ENCODE data around the gene PSMA7. TPM values are rescaled to one million over a fixed set of nuclear protein-coding genes. Genes with fewer than 3 reads are reported as not detected.
A peak's percentile ranks its signal among the peaks of the same experiment; 100 is the strongest.

The PSMA7 gene
- total RNA-seq, 2 experiments from 2014 or later: 333 to 352 TPM

DNA sequence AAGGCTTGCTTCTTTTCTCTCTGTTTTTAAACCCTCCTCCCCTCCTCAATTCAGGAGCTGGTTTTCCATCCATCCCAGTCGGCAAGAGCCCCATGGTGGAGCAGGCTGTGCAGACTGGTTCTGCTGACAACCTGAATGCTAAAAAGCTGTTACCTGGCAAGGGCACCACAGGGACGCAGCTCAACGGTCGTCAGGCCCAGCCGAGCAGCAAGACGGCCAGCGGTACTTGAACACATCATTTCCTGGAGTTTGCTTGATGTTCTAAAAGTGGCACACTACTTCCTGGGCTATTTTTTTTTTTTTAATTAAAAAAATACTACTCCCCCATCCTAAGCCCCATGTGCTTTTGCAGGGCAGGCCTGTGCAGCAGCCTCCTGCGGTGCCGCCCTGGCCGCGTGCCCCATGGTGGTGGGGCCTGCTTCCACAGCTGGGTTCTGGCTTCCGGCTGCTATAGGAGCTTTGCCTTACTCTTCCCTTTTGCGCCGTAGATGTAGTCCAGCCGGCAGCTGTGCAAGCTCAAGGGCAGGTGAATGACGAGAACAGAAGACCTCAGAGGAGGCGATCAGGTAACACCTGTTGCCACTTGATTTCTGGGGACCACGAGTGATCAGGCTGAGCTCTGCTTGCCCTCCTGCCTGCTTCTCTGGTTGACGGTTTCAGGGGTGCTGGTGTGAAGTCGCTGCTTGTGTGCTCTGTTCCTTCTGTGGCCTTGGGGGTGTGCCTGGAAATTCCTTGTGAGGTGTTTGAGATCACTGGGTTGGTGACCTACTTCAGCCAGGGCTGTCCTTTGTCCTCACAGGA lies 13.3 kb downstream of the PSMA7 start:
- peak overlapping the region; percentile 20 for H3K27ac Mint-ChIP-seq
- H3K4me3 Mint-ChIP-seq: no peak overlapping the region
- H3K4me1 Mint-ChIP-seq (ENCODE audit: low read depth): peaks cover 29% of the 10 kb centered on the region
- ATAC-seq: no peak
- H3K36me3 Mint-ChIP-seq (ENCODE audit: low read depth): peaks cover 85% of the 10 kb centered on the region
- ChIA-PET POLR2A (interaction anchor here (0.7 to 1.9 kb wide), 2 partner anchors 12 to 64 kb away, joined by 4 to 7 read pairs; partner anchors contain the start of gene TAF4), CTCF (interaction anchor here (0.9 kb wide), 1 partner anchor 118 kb away, joined by 5 read pairs; no protein-coding TSS in a partner anchor)
- H3K27me3 Mint-ChIP-seq (ENCODE audit: low read depth): no peaks in the 10 kb centered on the region
- H3K9me3 Mint-ChIP-seq (ENCODE audit: insufficient read depth): no peaks in the 10 kb centered on the region
- no peak for DNase-seq

- H3K4me1 Mint-ChIP-seq (ENCODE audit: low read depth): peaks cover 37% of the 10 kb centered on the region
- peak overlapping the region; percentile 30 for H3K27ac Mint-ChIP-seq
These were observed 14.7 kb downstream of the PSMA7 start for GRCh38 chr20:62128502-62128901.

DNA sequence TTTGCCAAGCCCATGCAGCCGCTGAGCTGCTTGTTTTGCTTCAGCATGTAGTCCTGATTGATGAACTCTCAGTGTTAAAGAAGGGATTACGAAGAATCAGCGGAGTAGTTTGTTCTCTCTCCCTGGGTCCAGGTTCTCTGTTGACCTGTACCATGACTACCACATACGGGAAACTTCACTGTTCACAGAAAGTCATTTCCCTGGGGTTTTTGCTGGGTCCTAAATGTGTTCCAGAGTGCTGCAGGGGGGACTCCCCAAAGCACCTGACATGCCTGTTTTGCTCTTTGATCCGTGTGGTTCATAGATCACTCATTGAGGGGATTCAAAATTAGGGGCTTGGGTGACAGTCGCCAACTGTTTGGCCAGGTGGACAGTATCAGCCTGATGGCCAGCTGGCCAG lies 15.4 kb downstream of the PSMA7 start:
- ChIA-PET POLR2A (interaction anchor here (0.9 to 1.0 kb wide), 2 partner anchors 8 to 10 kb away, joined by 3 read pairs; no protein-coding TSS in a partner anchor), CTCF (interaction anchor here (1.2 to 2.8 kb wide), 2 partner anchors 14 to 15 kb away, joined by 3 to 9 read pairs; partner anchors contain the start of genes PSMA7 and SS18L1)
- Mint-ChIP-seq H3K27me3 (ENCODE audit: low read depth) (no peaks in the 10 kb centered on the region), H3K27ac (no peak overlapping the region), H3K9me3 (ENCODE audit: insufficient read depth) (no peaks in the 10 kb centered on the region), H3K4me3 (no peak overlapping the region), H3K4me1 (ENCODE audit: low read depth) (peaks cover 34% of the 10 kb centered on the region), H3K36me3 (ENCODE audit: low read depth) (peaks cover 80% of the 10 kb centered on the region)
- no peak for ATAC-seq
- DNase-seq: no peak

More at GRCh38 chr20:62128502-62128901, 14.7 kb downstream of the PSMA7 start:
- CTCF ChIA-PET: interaction anchor here (2.8 kb wide), 1 partner anchor 13 kb away, joined by 9 read pairs; no protein-coding TSS in a partner anchor
- ATAC-seq: no peak
- POLR2A ChIA-PET: interaction anchor here (0.6 kb wide), 1 partner anchor 49 kb away, joined by 4 read pairs; no protein-coding TSS in a partner anchor
- no peaks in the 10 kb centered on the region for H3K9me3 Mint-ChIP-seq (ENCODE audit: insufficient read depth)
- H3K27me3 Mint-ChIP-seq (ENCODE audit: low read depth): no peaks in the 10 kb centered on the region
- H3K36me3 Mint-ChIP-seq (ENCODE audit: low read depth): peaks cover 87% of the 10 kb centered on the region
- H3K4me3 Mint-ChIP-seq: no peak overlapping the region
- DNase-seq: no peak

GRCh38 chr20:62126141-62126540 lies 17.1 kb downstream of the PSMA7 start:
- ChIA-PET CTCF (interaction anchor here (2.0 to 2.8 kb wide), 3 partner anchors 10 to 16 kb away, joined by 6 to 9 read pairs (median 8); no protein-coding TSS in a partner anchor), POLR2A (no interaction called here)
- peaks cover 24% of the 10 kb centered on the region for H3K4me1 Mint-ChIP-seq (ENCODE audit: low read depth)
- H3K27me3 Mint-ChIP-seq (ENCODE audit: low read depth): no peaks in the 10 kb centered on the region
- ATAC-seq: no peak
- peaks cover 66% of the 10 kb centered on the region for H3K36me3 Mint-ChIP-seq (ENCODE audit: low read depth)
- H3K4me3 Mint-ChIP-seq: no peak overlapping the region
- no peak overlapping the region for H3K27ac Mint-ChIP-seq
- no peaks in the 10 kb centered on the region for H3K9me3 Mint-ChIP-seq (ENCODE audit: insufficient read depth)
- DNase-seq: no peak

DNA sequence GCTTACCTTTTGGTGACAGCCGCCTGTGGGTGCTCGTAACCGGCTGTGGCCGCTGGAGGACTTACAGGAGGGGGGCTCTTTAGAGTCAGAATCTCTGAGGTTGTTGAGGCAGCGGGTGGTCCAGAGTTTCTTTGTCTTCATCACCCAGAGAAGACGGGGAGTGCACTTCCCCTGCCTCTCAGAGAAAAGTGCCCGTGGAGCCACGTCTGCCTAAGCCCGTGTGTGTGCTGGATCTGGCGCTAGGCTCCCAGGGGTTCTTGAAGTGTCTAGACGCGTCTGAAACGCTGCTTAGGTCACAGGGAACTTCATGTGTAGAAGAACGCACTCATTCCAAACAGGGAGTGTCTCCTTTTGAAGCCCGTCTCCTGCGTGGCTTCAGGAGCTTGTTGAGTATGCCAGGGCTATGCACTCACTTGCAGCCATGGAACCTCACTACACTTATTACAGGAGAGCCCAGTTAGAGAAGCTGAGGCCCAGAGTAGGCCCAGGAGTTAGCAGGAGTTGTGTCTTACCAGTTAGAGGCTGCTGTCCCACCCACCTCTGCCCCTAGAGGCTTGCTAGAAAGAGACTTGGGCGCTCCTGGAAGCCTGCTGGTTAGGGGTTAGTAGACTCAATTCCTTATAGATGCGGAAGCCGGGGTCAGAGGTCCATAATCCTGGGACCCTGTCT lies 19.6 kb downstream of the PSMA7 start:
- POLR2A ChIA-PET: interaction anchor here (0.7 to 3.6 kb wide), 3 partner anchors 19 to 57 kb away, joined by 3 to 21 read pairs (median 4); partner anchors contain the start of genes PSMA7 and SS18L1
- Mint-ChIP-seq H3K27ac (peak overlapping the region; percentile 77), H3K4me3 (peak overlapping the region; percentile 80), H3K27me3 (ENCODE audit: low read depth) (no peaks in the 10 kb centered on the region), H3K9me3 (ENCODE audit: insufficient read depth) (no peaks in the 10 kb centered on the region), H3K4me1 (ENCODE audit: low read depth) (peaks cover 33% of the 10 kb centered on the region), H3K36me3 (ENCODE audit: low read depth) (peaks cover 44% of the 10 kb centered on the region)
- ATAC-seq: no peak
- DNase-seq: no peak
- CTCF ChIA-PET: interaction anchor here (1.3 to 3.8 kb wide), 4 partner anchors 14 to 97 kb away, joined by 3 to 15 read pairs (median 6); partner anchors contain the start of gene TAF4

DNA sequence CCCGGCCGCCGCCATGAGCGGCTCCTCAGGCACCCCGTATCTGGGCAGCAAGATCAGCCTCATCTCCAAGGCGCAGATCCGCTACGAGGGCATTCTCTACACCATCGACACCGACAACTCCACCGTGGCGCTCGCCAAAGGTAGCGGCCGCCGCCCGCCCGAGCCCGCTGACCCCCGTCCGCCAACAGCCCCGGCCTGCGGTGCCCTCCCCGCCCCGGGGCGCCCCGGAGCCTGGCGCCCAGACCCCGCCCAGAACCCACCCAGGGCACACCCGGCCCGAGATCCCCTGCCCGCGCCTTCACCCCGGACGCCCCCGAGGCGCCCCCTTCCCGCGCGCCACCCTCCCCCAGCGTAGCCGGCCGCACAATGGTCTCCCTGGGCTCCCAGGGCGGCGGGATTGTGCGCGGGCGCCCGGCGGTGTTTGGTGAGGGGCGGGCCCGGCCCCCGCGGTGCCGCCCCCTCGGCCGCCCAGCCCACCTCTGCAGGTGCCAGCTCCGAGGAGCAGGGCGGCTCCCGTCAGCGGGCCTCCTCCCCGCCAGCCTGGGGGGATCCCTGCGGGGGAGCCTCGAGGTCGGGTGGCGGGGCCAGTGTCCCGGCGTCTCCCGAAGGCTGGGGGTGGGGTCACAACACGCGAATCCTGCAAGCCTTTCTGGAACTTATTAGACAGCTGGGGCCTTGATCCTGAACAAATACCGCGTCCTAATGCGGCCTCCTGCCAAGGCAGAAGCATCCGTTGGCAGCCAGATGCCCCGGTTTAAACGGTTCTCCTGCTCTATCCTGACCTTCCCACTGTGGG lies 20.3 kb downstream of the PSMA7 start:
- Mint-ChIP-seq H3K36me3 (ENCODE audit: low read depth) (peaks cover 37% of the 10 kb centered on the region), H3K4me1 (ENCODE audit: low read depth) (peaks cover 41% of the 10 kb centered on the region), H3K27me3 (ENCODE audit: low read depth) (no peaks in the 10 kb centered on the region), H3K27ac (peak overlapping the region; percentile 77), H3K9me3 (ENCODE audit: insufficient read depth) (no peaks in the 10 kb centered on the region), H3K4me3 (peak overlapping the region; percentile 80)
- ATAC-seq (peak; percentile 17), DNase-seq (peak; percentile 46)
- ChIA-PET POLR2A (interaction anchor here (2.6 to 3.6 kb wide), 2 partner anchors 19 to 57 kb away, joined by 18 to 21 read pairs; partner anchors contain the start of genes PSMA7, SS18L1 and TAF4), CTCF (interaction anchor here (1.2 to 3.8 kb wide), 3 partner anchors 10 to 112 kb away, joined by 3 to 15 read pairs (median 6); no protein-coding TSS in a partner anchor)

DNA sequence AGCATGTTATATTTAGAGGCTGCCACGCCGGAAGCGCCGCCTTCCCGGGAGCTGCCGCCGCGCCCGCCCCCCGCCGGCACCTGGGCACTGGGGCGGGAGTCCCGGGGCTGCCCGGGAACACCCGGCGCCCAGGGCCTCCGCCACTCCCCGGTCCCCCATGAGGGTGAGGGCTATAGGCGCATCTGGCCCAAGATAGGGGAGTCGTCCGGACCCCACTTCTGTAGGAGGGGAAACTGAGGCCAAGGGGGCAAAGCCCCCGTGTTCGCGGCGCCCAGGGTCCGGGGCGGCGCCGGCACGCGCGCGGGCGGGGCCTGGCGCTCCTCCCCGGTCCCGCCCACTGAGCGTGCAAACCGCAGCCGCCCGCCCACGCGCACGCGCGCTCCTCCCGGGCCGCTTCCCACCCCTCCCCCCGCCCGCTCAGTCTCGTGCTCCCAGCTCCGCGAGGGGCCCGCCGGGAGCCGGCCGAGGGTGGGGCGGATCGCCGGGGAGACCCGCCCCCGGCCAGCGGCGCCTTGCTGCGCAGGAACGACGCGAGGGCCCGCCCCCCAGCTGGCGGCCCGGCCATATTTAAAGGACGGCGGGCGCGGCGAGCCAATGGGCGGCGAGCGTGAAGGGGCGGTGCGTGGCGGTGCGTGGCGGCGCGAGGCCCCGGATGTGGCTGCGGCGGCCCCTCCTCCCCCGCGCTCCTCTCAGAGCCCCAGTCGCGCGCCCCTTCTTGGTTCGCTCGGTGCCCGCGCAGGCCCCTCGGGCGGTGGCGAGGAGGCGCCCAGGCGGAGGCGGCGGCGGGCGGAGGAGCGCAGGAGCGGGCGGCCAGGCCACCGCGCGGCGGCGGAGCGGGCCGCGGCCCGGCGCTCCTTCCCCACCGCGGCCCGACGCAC lies 21.2 kb downstream of the PSMA7 start, which contains the start of gene LSM14B:
TSS of gene LSM14B (plus strand) at position 700 of the 878 bp plus-strand sequence. CDS start 192 bp downstream, outside the sequence.
- DNase-seq (peak; percentile 96), ATAC-seq (peak; percentile 87)
- peak within 1 kb of the TSS; percentile 97 for H3K27ac Mint-ChIP-seq
- ChIA-PET POLR2A (interaction anchor here (2.6 to 3.6 kb wide), 2 partner anchors 20 to 56 kb away, joined by 18 to 21 read pairs; partner anchors contain the start of genes PSMA7, SS18L1 and TAF4), CTCF (interaction anchor here (0.7 to 3.8 kb wide), 5 partner anchors 11 to 265 kb away, joined by 3 to 15 read pairs (median 3); partner anchors contain the start of gene RPS21)
- no peaks in the 10 kb centered on the region for H3K27me3 Mint-ChIP-seq (ENCODE audit: low read depth)
- peaks cover 49% of the 10 kb centered on the region for H3K4me1 Mint-ChIP-seq (ENCODE audit: low read depth)
- H3K9me3 Mint-ChIP-seq (ENCODE audit: insufficient read depth): no peaks in the 10 kb centered on the region
- peak within 1 kb of the TSS; percentile 84 for H3K4me3 Mint-ChIP-seq
- peaks cover 32% of the 10 kb centered on the region for H3K36me3 Mint-ChIP-seq (ENCODE audit: low read depth)

GRCh38 chr20:62120990-62121775 lies 22.0 kb downstream of the PSMA7 start:
- CTCF ChIA-PET: interaction anchor here (1.2 to 3.8 kb wide), 4 partner anchors 12 to 110 kb away, joined by 3 to 15 read pairs (median 4); no protein-coding TSS in a partner anchor
- peaks cover 51% of the 10 kb centered on the region for H3K4me1 Mint-ChIP-seq (ENCODE audit: low read depth)

GRCh38 chr20:62120365-62120762 lies 22.8 kb downstream of the PSMA7 start:
- ChIA-PET CTCF (interaction anchor here (2.1 kb wide), 1 partner anchor 13 kb away, joined by 6 read pairs; no protein-coding TSS in a partner anchor), POLR2A (interaction anchor here (2.6 to 3.6 kb wide), 2 partner anchors 22 to 54 kb away, joined by 18 to 21 read pairs; partner anchors contain the start of genes PSMA7, SS18L1 and TAF4)
- H3K27ac Mint-ChIP-seq: no peak overlapping the region
- H3K4me1 Mint-ChIP-seq (ENCODE audit: low read depth): peaks cover 51% of the 10 kb centered on the region
- H3K36me3 Mint-ChIP-seq (ENCODE audit: low read depth): peaks cover 18% of the 10 kb centered on the region
- DNase-seq (no peak), ATAC-seq (no peak)
- H3K27me3 Mint-ChIP-seq (ENCODE audit: low read depth): no peaks in the 10 kb centered on the region
- H3K9me3 Mint-ChIP-seq (ENCODE audit: insufficient read depth): no peaks in the 10 kb centered on the region
- peak overlapping the region; percentile 26 for H3K4me3 Mint-ChIP-seq

More at GRCh38 chr20:62120990-62121775, 22.0 kb downstream of the PSMA7 start:
- DNase-seq (no peak), ATAC-seq (peak; percentile 7)
- H3K36me3 Mint-ChIP-seq (ENCODE audit: low read depth): peaks cover 24% of the 10 kb centered on the region
- peak overlapping the region; percentile 97 for H3K27ac Mint-ChIP-seq
- H3K27me3 Mint-ChIP-seq (ENCODE audit: low read depth): no peaks in the 10 kb centered on the region
- H3K9me3 Mint-ChIP-seq (ENCODE audit: insufficient read depth): no peaks in the 10 kb centered on the region
- POLR2A ChIA-PET: interaction anchor here (2.6 to 3.6 kb wide), 2 partner anchors 21 to 55 kb away, joined by 18 to 21 read pairs; partner anchors contain the start of genes PSMA7, SS18L1 and TAF4
- peak overlapping the region; percentile 84 for H3K4me3 Mint-ChIP-seq

Measured in activated CD8-positive, alpha-beta T cell treated with anti-CD3 and anti-CD28 coated beads, Interleukin-2, amount 10 ng/mL, durations not matched to agents 7 days and 5 days (primary cell).